Activated gamma-delta T cell (primary cell): Measurements from ENCODE around the gene GID8.
"Not testable (repeated sequence)": the region's sequence is repeated elsewhere in the genome, so short reads cannot be mapped to it uniquely, and the experiment has no call there.

Experiments
- DNase-seq: peaks from one replicate; lab custom pipeline; 2025; lab: John Stamatoyannopoulos, UW

Gene GID8

DNA sequence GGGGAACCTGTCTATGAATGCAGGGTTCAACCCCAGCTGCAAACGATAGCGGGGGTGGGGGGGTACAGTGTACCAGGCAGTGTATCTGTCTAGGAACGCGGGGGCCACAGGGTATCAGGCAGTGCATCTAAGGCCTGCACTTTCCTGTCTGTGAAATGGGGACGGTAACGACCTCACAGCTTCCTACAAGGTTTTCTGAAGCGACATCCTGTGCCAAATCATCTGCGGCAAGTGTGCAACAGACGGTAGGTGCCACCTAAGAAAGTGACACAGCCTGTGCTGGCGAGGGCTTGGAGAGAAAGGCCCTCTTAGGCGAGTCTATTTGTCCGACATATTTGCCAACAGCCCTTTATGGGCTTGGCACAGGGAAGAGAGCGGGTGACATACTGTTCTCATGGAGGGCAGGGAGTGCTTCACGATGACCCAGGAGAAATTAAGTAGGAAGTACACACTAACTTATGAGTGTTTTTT, 15.5 kb upstream of the GID8 start:
- no peak for DNase-seq

DNA sequence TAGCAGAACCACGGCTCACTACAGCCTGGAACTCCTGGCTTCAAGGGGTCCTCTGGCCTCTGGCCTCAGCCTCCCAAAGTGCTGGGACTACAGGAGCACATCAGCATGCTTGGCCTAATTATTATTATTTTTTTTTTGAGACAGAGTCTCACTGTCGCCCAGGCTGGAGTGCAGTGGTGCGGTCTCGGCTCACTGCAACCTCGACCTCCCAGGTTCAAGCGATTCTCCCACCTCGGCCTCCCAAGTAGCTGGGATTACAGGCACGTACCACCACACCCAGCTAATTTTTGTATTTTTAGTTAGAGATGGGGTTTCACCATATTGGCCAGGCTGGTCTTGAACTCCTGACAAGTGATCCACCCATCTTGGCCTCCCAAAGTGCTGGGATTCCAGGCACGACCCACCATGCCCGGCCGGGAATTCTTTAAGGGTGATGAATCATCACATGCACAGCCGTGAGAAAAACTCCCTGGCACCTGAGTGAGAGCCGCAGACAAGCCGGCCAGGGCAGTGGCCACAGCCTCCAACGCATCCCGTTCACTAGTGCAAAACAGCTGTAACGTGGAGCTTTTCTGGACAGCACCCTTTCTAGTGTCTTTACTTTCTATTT, 14.8 kb upstream of the GID8 start:
- not testable (repeated sequence) for DNase-seq

DNA sequence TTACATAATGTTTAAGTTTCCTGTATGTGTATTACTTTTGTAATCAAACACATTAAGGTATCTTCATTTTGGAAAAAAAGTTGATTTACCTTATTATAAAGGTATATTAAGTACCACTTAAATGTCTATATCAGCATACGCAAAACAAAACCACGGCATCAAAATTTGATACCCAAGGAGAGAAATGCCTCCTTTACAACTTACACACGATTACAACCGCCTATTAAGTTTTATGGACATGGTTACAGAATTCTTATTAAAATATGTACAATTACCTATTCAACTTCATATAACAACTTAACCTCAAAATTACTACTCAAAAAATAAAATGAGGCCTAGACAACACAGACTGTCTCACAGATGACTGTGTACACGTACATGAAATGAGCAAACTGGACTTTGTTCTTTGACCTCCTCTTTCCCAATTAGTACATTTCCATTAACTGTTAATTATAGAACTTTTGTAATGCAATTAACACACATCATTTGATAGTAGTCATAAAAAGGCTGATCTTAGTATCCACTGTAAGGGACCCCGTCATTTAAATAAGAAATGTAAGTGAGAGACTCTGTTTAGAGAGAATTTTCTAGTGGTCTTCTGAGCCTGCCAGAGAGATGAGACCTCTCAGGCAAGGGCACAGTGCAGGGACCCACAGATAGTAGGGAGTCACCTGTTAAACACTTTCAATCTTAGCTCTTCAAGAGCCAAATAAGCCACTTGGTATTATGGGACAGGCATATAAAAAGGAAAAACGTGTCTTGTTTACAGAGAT, 14.1 kb upstream of the GID8 start:
- DNase-seq: no peak

DNA sequence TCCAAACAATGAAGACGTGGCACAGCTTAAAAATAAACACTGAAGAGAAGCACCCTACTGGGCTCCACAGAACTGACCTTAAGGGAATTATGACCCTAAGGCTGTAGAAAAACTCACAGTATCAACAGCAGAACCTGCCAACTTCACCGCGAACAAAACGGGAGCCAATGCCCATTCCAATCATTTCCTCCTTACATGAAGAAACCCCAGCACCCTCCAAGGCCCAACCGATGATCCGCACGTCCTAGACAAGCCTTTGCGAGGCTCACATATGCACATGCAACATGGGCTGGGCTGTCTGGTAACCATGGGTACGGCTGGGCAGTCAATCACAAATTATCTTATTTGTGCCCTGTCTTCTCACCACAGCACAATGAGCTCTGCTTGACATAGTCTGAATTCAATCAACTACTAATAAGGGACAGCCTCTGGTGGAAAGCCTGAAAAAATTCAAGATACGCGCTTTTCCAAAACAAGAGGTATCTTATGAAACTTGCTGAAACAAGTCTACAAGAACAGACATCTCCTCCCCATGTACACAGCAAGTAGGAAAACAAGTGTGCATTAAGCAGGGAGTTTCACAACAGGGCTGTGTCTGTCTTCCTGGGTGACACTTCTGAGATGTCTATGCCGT, 13.4 kb upstream of the GID8 start:
- DNase-seq: no peak

DNA sequence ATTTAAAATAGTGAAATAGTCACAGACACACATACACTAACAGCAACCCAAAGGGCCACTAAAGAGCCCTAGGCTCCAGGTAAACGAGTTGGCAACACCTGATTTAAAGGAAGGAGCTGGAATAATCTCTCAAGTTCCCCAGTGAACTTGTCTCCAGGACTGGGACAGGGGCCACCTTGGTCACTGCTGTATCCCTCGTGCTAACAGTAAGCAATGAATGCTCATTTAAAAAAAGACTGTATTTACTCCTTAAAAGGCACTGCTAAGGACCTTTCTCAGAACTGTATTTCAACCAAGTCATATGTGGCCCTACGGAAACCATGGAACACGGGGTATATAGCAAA, 12.9 kb upstream of the GID8 start:
- DNase-seq: no peak

DNA sequence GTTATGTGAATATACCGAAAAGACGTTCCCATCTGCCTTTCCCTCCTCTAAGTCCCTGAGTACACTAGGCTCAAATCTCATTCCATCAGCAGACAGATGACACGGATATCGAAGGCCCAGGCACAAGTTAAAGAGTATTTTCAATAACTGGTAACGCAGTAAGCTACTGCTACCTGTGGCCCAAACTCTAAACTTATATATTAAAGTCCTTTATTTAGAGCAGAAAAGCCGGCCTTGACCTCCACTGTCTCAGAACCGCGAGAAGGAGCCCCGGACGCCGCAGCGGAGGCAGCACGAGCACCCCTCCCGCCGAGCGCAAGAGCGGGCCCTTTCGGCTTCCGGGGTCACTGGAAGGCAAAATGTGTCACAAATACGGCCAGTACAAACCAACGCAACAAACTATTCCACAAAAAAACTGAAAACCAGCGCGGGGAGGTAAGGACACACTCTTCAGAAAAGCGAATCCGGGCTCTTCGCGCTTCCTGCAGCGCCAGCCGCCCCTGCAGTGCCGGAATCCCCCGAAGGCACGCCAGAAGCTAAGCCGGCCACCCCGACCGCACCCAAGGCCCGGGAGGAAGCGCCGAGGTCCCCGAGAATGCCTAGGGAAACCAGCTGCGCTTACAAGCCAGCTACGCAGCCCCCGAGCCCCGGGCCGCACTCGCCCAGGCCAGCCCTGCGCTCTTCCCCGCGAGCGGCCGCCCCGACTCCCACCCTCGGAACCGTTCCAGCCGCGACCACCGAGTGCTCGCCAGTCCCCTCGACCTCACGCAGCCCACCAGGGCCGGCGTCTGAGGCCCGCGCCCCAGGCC, 12.3 kb upstream of the GID8 start:
- DNase-seq: peak; percentile 50

DNA sequence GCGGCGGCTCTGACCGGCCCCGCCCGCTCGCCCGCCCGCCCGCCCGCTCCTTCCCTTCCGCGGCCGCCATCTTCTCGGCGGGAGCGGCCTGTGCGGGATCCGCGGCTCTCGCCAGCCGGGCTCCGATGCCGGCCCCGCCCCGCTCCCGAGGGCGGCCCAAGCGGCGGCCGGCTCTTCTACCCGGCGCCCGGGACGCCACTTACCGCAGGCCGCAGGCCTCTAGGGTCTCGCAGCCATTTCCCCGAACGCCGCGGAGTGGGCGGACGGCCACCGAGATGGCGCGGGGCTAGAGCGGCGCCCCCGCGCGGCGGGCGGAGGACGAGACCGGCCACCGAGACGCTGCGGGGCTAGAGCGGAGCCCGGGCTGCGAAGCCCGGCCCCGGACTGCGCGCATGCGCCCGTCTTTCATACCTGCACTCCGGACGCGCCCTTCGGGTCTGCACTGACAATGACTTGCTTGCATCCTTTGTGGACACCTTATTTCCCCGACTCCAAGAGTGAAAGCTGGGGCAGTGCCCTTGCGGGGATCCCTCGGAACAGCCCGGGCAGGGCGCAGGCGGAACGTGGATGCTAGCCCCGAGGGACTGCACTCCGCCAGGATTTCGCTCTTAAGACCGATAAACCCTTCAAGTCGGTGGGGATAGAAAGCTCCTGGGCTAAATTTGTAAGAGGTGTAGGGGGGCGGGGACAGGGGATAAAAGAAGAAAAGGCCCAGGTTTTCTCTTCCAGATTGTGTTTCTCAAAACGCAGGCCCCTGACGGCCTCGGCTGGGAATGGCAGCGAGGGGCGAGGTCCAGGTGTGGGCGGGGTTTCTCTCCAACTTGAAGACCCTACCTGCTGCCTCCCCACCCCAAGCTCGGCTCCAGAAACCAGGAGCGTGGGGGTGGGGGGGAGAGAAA, 11.5 kb upstream of the GID8 start, which contains the start of gene DIDO1:
DIDO1 (minus strand) TSS at position 277 of the 899 bp plus-strand sequence.
- peak; percentile 82 for DNase-seq

DNA sequence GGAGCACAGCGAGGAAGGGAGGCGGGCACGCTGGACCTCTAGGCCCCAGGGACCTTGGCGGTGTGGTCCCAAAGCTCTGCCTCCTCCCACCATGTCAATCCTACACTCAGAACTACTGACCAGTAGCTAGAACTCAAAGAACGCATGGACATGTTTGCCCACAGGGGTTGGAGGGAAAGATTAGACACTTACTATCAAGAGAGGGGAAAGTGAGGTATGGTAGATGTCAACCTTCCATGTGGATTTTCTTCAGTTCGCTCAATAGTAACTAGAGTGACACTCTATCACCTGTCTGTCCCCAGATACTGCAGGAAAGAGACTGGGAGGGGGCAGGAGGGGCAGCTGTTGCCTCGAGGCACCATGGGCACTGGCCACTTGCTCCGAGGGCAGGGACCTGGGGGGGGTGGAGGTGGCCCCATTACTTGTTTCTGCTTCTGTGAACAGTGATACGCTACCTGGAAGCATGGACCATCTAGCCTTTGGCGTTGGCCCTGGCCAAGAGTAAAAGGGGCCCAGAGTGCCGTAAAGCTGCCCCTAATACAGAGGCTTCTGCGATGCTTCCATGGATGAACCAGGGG, 10.7 kb upstream of the GID8 start:
- no peak for DNase-seq

DNA sequence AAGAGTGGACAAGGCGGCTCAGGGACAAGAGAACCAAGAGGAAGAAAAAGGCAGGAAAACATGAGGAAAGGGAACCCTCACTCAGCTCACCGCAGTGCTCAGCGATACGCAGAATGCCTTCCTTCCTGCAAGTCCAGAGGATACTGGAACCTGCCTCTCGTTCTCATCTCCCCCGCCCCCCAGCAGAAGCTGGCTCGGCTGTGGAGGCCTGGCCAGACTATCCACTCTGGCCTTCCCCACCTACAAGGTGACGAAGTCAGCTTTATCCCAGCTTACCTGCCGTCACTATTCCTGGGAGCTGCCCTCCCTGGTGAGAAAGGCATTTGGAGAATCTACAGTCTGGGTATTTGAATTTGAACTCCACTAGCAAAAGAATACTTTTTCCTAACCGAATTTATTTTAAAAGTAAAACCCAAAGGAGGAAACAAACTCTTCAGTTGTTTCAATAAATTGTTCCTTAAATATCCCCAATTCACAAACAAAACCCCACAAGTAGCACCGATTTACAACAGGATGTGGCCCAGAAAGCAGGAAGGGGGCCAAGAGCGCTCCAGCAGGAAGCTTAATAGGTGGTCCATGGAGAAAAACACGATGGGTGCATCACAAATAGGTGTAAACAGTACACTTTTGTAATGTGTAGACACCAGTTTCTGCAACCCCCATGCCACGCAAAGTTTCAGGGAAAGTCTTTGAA, 9.6 kb upstream of the GID8 start:
- no peak for DNase-seq

DNA sequence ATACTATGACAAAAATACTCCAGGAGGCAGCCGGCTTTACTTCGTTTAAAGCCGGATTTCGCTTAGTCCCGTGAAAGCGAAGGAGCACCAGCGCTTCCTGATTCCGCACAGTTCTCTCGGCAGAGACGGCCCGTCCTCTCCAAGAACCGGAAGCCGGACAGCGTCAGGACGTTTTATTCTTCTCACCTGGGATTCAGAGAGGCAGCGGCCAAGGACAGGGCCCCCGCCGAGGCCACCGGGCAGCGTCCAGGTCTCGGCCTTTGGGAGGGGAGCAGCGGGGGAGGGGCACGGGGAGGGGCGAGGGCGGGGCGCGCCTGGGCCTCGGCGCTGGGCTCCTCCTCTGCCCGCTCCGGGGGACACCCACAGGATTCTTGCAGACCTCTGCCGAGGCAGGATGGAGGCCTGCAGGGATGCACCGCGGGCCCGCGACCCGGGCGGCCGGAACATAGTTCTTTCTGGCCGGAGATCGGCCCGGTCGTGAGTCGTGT, 8.9 kb upstream of the GID8 start:
- DNase-seq: peak; percentile 42

DNA sequence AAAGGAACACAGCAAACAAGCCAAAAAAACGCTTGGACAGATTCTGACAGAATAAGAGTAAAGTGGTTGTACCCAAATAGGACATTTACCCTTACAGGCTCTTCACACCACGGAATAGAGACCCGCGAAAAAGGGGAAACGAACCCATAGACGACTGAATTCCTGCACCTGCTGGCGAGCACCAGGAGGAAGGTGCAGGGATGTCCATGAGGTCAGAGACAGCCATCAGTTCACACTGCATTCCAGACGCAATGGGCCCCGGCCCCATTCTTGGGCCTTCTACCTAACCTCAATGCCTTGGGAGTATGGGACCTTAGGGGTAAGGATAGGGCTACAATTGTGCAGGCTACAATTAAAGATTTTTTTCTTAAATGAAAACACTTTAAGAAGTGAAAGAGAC, 6.5 kb upstream of the GID8 start:
- DNase-seq: no peak

DNA sequence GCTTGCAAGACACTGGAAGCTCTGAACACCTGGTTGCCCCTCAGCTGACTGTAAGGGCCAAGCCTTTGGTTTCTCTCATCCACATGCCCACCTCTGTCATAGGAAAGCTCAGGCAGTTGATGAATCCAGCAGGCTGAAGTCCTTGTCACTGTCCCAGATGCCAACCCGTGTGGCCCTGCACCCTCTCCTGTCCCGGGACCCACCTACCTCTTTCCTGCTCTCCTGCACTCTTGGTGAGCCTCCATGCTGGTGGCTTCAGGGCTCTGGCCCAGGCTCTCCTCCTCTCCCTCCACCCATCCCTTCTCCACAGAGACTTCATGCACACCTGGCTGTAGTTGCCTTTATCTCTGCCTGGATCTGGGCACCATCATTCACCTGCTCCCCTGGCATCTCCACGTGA, 4.0 kb upstream of the GID8 start:
- no peak for DNase-seq

DNA sequence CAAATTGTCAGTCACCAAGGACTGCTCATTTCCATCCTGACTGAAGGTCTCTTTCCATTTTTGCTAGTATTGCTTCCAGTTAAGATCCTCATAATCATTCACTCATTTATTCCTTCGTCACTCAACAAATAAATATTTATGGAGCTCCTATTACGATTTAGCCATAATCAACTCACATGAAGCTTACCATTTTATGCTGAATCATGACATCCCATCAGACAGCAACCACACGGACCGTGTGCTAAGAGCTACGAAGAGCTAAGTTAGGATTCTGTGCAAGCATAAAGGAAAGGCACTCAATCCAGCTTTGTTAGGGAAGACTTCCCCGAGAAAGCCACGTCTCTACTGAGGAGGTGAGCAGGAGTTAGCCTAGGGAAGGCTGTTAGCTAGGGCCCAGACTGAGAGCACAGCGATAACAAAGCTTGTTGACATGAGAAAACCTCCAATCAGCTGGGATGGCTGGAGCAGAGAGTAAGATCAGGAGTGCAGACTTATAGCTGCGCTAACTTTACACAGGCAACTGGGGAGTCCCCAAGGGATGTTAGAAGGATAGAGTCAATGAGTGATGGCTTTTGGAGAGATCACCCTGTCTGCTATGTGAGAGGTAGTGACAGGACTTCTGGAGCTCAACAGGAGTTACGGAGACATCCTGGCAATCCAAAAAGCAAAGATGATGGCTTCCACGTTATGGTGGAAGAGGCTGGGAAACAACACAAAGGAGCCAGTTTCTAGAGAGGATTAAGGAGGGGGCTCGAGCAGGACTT, 2.6 kb upstream of the GID8 start:
- no peak for DNase-seq

DNA sequence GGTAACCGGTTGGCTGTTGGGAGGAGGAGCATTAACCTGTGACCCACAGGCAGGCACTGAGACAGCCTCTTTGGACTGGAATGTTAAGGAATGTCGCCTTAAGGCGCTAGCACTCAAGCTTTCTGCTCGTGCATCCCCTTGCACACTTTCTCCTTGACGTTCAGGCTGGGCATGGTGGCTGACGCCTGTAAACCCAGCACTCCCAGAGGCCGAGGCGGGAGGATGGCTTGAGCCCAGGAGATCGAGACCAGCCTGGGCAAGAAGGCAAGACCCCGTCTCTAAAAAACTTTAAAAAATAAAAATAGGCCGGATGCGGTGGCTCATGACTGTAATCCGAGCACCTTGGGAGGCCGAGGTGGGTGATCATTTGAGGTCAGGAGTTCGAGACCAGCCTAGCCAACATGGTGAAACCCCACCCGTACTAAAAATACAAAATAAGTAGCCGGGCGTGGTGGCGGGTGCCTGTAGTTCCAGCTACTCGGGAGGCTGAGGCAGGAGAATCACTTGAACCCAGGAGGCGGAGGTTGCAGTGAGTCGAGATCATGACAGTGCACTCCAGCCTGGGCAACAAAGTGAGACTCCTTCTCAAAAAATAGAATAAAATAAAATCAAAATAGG, 1.9 kb upstream of the GID8 start:
- no peak for DNase-seq

DNA sequence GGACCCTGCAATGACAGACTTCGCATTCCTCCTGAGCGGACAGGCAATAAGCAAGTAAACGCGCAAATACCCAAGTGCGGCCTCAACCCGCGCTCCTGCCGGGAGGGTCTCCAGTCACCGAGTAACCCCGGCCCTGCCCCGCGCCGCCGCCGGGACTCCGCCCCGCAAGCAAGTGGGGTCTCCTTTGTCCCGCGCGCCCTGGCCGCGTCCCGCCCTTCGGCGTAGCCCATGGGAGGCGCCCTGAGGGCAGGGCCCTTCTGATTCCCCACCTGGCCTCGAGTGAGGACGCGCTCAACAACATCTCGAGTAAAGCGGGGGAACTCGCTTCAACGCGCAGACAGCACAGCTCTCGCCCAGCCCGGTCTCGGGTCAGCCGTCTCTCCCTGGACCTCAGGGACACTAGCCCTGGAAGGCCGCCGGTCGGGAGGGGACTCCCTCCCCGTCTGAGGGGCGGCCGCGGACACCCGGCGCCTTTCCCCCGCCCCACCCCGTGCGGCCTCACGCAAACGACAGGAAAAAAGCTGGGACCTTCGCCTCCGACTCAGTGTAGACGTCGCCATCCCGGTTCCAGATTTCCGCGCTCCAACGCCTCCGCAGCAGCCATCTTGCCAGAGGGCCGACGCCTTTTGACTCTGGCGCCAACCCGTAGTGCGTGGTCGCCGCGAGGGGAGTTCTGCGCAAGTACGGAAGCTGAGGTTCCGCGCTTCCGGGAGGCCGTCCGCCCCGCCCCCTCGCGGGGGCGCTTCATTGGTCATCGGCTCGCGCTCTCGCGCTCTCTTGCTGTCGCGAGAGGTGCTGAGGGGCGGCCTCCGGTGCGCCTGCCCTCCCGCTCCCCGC, 461 bp upstream of the GID8 start:
- DNase-seq: peak; percentile 96

DNA sequence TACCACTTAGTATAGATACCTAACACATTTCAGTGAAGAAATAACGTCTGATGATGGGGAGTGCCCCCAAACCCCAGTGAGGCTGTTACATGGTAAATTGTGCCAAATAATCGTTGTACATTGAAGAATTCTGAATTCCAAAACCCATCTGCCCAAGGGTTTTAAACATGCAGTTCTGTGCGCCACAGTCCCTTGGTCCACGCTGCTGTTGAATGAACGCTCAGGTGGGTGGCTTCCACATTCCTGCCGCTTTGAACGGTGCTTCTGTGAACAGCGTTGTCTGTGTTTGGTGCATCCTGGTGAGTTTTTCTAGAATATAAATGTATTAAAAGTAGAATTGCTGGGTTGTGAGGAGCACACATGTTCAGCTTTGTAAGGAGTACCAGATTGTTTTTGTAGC, 2.9 kb downstream of the GID8 start:
- DNase-seq: no peak

DNA sequence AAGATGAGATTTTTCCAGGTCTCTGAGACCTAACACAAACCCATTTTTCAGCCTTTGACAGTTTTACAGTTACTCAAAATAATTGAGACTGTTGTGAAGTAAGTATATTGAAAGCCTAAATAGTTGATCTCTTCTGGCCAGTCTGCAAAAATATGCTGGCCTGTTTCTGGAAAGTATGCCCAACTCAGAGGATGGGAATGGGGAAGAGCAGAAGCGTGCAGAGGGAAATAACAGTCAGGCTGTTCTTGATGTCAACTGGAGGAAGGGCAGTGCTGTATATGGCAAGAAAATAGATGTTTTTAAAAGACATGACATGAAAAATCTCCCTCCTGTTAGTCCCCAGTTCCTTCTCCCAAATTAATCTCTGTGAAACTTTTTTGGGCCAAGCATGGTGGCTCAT, 3.8 kb downstream of the GID8 start:
- DNase-seq: no peak

DNA sequence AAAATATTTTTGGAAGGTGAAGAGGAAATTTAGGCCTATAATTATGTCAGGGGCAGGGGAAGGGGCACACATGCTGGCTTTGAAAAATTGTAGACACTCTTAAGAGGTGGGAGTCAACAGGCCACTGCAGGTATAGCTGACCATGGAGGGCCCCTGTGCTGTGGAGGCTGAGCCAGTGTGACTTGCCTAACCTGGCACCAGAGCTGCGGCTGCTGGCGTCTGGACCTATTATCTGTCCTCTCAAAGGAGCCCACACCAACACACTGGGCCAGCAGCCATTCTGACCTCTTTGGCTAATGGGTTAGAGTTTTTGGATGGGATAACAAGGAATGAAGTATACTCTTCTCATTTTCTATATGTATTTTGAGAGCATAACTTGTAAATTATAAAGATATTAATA, 4.5 kb downstream of the GID8 start:
- no peak for DNase-seq
